Mucosa of rectum (tissue), 2 donors: ENCODE data around the gene MPIG6B.
"Not testable (repeated sequence)": the region's sequence is repeated elsewhere in the genome, so short reads cannot be mapped to it uniquely, and the experiment has no call there.

Experiments used
- H3K27ac ChIP-seq, 2 donors: one replicate each; pipeline ENCODE4 v1.7.0; 2013; ENCODE audit warnings: inconsistent platforms in 2 of 2, low read depth in 2 of 2, low read length in 2 of 2
- H3K27me3 ChIP-seq, 2 donors: one replicate each; pipeline ENCODE4 v1.7.0; 2013; ENCODE audit warnings: low read length in 2 of 2; ENCODE audit not compliant: control insufficient read depth in 2 of 2, insufficient read depth in 2 of 2
- H3K36me3 ChIP-seq, 2 donors: one replicate each; pipeline ENCODE4 v1.7.0; 2013; ENCODE audit warnings: low read length in 2 of 2; ENCODE audit not compliant: control insufficient read depth in 2 of 2, insufficient read depth in 2 of 2
- H3K4me1 ChIP-seq, 2 donors: one replicate each; pipeline ENCODE4 v1.7.0; 2013; ENCODE audit warnings: low read length in 2 of 2, mild to moderate bottlenecking in 1 of 2; ENCODE audit not compliant: control insufficient read depth in 2 of 2, insufficient read depth in 2 of 2
- H3K4me3 ChIP-seq, 2 donors: one replicate each; pipeline ENCODE4 v1.7.0; 2013; ENCODE audit warnings: low read length in 2 of 2
- H3K9ac ChIP-seq, 2 donors: one replicate each; pipeline ENCODE4 v1.7.0; 2013; ENCODE audit warnings: low read length in 2 of 2, low read depth in 1 of 2, mild to moderate bottlenecking in 1 of 2
- H3K9me3 ChIP-seq, 2 donors: one replicate each; pipeline ENCODE4 v1.7.0; 2013; ENCODE audit warnings: low read length in 2 of 2; ENCODE audit not compliant: control insufficient read depth in 2 of 2
- donor health status: healthy.
- donor health status: Normal muscosa, but diverticular disease.

The MPIG6B gene

DNA sequence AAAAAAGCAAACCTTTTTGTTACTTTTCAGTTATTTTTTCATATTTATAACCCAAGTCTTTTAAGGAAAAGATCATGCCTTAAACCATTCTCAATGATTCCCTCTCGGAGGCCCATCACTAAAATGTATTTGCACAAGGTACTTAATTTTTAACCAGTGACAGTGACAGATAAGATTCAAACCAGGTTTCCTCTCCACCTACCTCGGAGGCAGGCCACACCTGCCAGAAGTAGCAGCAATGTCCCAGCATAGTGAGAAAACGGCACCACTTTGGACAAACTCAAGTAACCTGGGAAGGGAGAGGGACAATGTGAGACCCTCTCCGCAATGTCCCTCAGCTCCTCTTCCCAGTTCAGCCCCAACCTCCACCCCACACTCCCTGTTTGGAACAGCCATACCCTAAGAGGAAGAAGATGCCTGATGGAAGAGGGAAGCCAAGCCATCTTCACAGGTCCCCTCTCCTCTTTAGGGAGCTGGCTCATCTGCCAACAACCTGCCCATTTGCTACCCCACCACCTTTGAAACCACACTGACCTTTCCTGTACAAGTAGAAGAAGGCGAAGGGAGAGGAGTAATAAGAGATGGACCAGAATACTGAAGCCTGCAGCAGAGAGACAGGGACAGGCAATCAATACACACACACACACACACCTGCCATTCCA, 22.3 kb upstream of the MPIG6B start:
- H3K27ac ChIP-seq: no peak overlapping the region

DNA sequence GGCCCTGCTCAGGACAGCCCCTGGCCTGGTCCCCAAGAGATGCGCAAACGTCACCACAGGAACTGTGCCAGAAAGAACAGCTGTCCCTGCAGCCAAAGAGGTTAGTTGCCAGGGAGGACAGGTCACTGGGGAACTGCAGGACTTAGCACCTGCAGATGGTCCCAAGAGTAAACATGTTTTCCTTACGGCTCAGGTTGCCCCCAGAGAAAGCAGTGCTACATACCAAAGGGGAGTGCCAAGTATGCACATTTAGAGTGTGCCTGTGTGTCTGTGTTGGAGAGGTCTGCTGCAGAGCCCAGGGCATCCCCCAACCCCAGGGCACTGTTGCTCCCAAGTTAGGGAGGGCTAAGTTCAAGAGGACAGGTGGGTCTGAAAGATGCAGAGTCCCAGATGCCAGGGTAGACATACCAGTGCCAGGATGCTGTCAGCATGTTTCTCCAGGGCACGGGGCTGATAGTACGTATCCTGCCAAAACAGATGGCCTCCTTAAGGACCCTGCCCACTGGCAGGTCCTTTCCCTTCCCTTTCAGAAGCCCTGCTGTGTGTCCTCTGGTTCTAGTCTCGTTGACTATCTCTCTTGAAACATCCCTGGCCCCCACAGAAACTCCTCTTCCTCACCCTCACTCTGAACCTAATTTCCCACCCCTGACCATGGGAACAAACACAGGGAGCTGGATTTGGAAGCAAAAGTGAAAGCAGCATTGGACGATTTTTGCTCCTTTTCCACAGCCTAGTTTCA, 21.3 kb upstream of the MPIG6B start:
- peak overlapping the region; percentile 99 for H3K27ac ChIP-seq
- peak overlapping the region; percentile 91 to 96 for H3K4me3 ChIP-seq
- peak overlapping the region; percentile 100 for H3K9ac ChIP-seq
- H3K27me3 ChIP-seq: no peaks in the 10 kb centered on the region
- no peaks in the 10 kb centered on the region for H3K9me3 ChIP-seq
- peaks cover 17 to 24% of the 10 kb centered on the region in 2 donors for H3K4me1 ChIP-seq
- peaks cover 16 to 19% of the 10 kb centered on the region in 2 donors for H3K36me3 ChIP-seq

More for the DNA sequence above, 22.3 kb upstream of the MPIG6B start:
- H3K4me3 ChIP-seq: peak overlapping the region in 1 of 2 donors; percentile 20
- H3K36me3 ChIP-seq: peaks cover 16 to 23% of the 10 kb centered on the region in 2 donors
- no peaks in the 10 kb centered on the region for H3K9me3 ChIP-seq
- peaks cover 17 to 24% of the 10 kb centered on the region in 2 donors for H3K4me1 ChIP-seq
- H3K9ac ChIP-seq: peak overlapping the region in 1 of 2 donors; percentile 100
- H3K27me3 ChIP-seq: no peaks in the 10 kb centered on the region

DNA sequence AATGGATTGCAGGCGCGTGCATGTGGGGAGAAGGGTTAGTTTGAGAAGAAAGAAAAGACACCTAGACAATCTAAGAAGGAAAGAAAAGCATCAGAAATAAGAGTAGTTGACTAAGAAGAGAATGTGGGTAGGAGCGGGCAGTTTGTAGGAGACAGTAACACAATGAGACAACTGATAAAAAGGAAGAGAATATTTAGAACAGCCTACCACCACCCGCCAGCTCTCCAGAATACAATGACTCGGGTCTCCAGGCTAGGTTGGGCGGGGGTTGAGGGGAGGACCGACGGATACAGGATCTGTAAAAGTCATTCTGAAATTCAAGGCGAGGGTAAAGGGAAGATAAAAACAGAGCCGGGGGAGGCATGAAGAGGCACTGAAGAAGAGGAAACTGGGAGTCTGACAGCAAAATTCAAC, 20.8 kb upstream of the MPIG6B start:
- peak overlapping the region; percentile 100 for H3K9ac ChIP-seq

DNA sequence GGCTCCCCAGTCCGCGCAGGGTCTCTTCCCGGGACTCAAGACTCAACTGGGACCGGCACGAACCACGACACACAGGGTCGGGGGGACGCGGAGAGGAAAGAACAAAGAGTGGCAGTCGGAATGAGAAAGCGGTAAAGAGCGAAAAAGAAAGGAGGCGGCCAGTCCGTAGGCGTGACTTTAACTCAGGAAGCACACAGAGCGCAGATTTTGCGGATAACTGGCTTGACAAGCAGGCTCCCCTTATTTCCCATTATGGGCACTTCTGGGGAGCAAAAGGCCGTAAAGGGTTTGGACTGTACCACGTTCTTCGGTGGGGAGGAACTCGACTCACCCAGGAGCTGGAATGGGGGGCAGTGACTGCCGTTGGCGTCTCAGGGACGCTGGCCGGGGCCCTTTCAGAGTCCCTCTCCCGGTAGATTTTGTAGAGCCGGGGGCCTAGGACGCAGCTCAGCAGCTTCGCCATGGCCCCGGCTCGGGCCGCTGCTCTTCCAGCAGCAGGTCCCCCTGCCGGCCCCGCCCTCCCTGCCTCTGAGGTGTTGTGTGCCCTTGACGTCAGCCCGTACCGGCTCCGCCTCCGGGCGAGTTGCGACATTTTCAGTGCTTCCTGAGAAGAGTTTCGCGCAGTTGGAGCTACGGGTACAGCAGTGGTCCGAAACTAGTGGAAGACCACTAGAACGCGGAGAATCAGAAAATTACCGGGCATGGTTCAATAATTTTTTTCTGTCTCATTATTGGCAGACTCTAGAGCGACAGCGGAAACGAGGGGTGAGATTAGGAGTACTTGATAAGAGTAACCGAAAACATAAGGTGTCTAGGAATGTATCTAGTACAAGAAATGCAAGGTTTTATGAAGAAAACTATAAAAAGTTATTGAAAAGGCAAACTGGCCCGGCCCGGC, 20.1 kb upstream of the MPIG6B start, which contains the start of gene ABHD16A:
Gene ABHD16A (minus strand): TSS at position 506 of the 898 bp plus-strand sequence. CDS start 43 bp downstream, at position 463.
- H3K9me3 ChIP-seq: no peaks in the 10 kb centered on the region
- peaks cover 7 to 15% of the 10 kb centered on the region in 2 donors for H3K36me3 ChIP-seq
- H3K27me3 ChIP-seq: no peaks in the 10 kb centered on the region
- H3K27ac ChIP-seq: peak within 1 kb of the TSS; percentile 99
- peaks cover 17 to 24% of the 10 kb centered on the region in 2 donors for H3K4me1 ChIP-seq
- peak within 1 kb of the TSS; percentile 100 for H3K9ac ChIP-seq
- peak within 1 kb of the TSS; percentile 91 to 96 for H3K4me3 ChIP-seq

More for the DNA sequence above, 20.8 kb upstream of the MPIG6B start:
- H3K36me3 ChIP-seq: peaks cover 11 to 19% of the 10 kb centered on the region in 2 donors
- H3K9me3 ChIP-seq: no peaks in the 10 kb centered on the region
- H3K27ac ChIP-seq: peak overlapping the region; percentile 99
- H3K4me3 ChIP-seq: peak overlapping the region; percentile 91 to 96
- no peaks in the 10 kb centered on the region for H3K27me3 ChIP-seq
- H3K4me1 ChIP-seq: peaks cover 17 to 24% of the 10 kb centered on the region in 2 donors

DNA sequence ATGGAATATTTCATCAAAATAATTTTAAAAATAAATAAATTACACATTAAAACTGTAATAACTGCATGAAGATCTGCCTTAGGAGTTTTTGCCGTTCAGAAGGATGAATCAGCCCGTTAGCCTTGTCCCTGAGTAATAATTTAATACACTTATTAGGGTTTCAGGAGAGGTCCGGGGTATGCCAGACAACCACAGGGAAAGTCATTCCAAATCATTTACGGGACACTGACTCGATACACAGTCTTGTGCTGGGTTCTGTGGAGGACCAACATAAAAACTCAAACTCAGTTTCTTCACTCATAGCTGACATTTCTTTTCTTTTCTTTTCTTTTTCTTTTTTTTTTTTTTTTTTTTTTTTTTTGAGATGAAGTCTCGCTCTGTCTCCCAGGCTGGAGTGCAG, 17.2 kb upstream of the MPIG6B start:
- no peak overlapping the region for H3K9ac ChIP-seq
- H3K36me3 ChIP-seq: peaks cover under 1 to 3% of the 10 kb centered on the region in 2 donors
- no peaks in the 10 kb centered on the region for H3K9me3 ChIP-seq
- no peak overlapping the region for H3K4me3 ChIP-seq
- H3K4me1 ChIP-seq: peaks cover 18 to 26% of the 10 kb centered on the region in 2 donors
- no peaks in the 10 kb centered on the region for H3K27me3 ChIP-seq
- H3K27ac ChIP-seq: no peak overlapping the region

DNA sequence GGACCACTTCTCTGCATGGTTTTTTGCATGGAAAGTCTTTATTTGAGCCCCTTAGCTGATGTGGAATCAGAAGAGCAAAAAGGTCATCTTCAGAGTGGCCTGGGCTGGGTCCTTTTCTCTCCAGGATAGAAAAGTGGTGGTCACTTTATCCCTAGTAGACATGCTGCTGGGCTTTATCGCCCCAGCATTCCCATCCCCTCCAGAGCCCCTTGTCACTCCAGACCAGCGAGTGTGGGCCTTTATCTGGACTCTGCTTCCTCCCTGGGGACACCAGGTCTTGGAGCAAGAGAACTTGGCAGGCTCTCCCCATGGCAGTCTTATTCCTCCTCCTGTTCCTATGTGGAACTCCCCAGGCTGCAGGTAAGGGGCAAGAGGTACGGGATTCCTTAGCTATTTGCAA, 16.6 kb upstream of the MPIG6B start, which contains the start of gene LY6G6F:
Gene LY6G6F (plus strand): TSS at position 268 of the 400 bp plus-strand sequence. CDS start 41 bp downstream, at position 309.
- Histone ChIP-seq H3K9ac (no peak within 1 kb of the TSS), H3K4me3 (no peak within 1 kb of the TSS), H3K27me3 (no peaks in the 10 kb centered on the region), H3K4me1 (peaks cover 18 to 26% of the 10 kb centered on the region in 2 donors), H3K9me3 (no peaks in the 10 kb centered on the region), H3K27ac (no peak within 1 kb of the TSS), H3K36me3 (no peaks in the 10 kb centered on the region)

DNA sequence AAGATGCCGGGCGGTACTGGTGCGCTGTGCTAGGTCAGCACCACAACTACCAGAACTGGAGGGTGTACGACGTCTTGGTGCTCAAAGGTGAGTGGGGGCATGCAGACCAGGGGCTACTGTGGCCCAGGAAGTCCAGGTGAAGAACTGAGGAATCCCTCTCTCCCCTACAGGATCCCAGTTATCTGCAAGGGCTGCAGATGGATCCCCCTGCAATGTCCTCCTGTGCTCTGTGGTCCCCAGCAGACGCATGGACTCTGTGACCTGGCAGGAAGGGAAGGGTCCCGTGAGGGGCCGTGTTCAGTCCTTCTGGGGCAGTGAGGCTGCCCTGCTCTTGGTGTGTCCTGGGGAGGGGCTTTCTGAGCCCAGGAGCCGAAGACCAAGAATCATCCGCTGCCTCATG, 15.5 kb upstream of the MPIG6B start:
- Histone ChIP-seq H3K36me3 (no peaks in the 10 kb centered on the region), H3K4me3 (no peak overlapping the region), H3K9ac (no peak overlapping the region), H3K27ac (no peak overlapping the region), H3K27me3 (no peaks in the 10 kb centered on the region), H3K9me3 (no peaks in the 10 kb centered on the region), H3K4me1 (peaks cover 11 to 19% of the 10 kb centered on the region in 2 donors)

DNA sequence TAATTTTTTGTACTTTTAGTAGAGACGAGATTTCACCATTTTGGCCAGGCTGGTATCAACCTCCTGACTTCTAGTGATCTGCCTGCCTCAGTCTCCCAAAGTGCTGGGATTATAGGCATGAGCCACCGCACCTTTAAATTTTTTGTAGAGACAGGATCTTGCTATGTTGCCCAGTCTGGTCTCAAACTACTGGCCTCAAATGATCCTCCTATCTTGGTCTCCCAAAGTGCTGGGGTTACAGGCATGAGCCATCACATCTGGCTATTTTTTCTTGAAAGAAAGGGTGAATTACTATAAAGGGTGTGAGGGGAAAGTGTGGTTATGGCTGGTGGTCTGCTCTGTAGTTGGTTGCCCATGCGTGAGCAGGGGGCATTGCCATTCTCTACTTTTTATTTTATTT, 14.9 kb upstream of the MPIG6B start:
- Histone ChIP-seq H3K27ac (no peak overlapping the region), H3K9me3 (no peaks in the 10 kb centered on the region), H3K9ac (no peak overlapping the region), H3K4me1 (peaks cover 11 to 20% of the 10 kb centered on the region in 2 donors), H3K4me3 (no peak overlapping the region), H3K27me3 (no peaks in the 10 kb centered on the region), H3K36me3 (no peaks in the 10 kb centered on the region)

DNA sequence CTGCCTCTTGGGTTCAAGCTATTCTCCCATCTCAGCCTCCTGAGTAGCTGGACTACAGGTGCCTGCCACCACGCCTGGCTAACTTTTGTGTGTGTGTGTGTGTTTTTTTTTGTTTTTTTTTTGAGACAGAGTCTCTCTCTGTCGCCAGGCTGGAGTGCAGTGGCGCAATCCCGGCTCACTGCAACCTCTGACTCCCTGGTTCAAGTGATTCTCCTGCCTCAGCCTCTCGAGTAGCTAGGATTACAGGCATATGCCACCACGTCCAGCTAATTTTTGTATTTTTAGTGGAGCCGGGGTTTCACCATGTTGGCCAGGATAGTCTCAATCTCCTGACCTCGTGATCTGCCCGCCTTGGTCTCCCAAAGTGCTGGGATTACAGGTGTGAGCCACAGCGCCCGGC, 14.0 kb upstream of the MPIG6B start:
- peaks cover 17 to 27% of the 10 kb centered on the region in 2 donors for H3K4me1 ChIP-seq
- not testable (repeated sequence) for H3K27me3 ChIP-seq, H3K9me3 ChIP-seq, H3K4me3 ChIP-seq, H3K36me3 ChIP-seq, H3K9ac ChIP-seq, H3K27ac ChIP-seq
